Naive thymus-derived CD4-positive, alpha-beta T cell (primary cell): ENCODE data around the gene ZNF609. TPM values are rescaled to one million over a fixed set of nuclear protein-coding genes. Genes with fewer than 3 reads are reported as not detected.

Experiments used
- ATAC-seq: fragments of 150-1000 bp; cut with Tn5 transposase; 2 replicates; pipeline ENCODE4 v1.10.0; 2021; ENCODE audit warnings: mild to moderate bottlenecking, moderate library complexity
- CTCF ChIA-PET: fragments of 350-600 bp; sonication (Branson Sonifier 250); formaldehyde crosslinking; loops from one replicate; lab custom pipeline; 2021; ENCODE audit warnings: antibody characterized with exemption; lab: Charles Lee
- POLR2A ChIA-PET: fragments of 350-600 bp; sonication (Branson Sonifier 250); formaldehyde crosslinking; loops from one replicate; lab custom pipeline; 2021; ENCODE audit warnings: antibody characterized with exemption, inconsistent platforms; lab: Charles Lee
- DNase-seq, 9 donors: peaks; one replicate each; pipeline versions ENCODE4 v3.0.0 to v3.0.0-alpha.2; 2020 to 2022; ENCODE audit warnings: mixed read lengths in 1 of 9
- H3K27ac ChIP-seq: one replicate; pipeline ENCODE4 v1.7.0; 2013; ENCODE audit warnings: mild to moderate bottlenecking, low read depth, low read length, moderate library complexity
- H3K27me3 ChIP-seq, 2 donors: one replicate each; pipeline ENCODE4 v1.7.0; 2013; ENCODE audit warnings: low read length in 2 of 2, mild to moderate bottlenecking in 2 of 2, moderate library complexity in 2 of 2; ENCODE audit not compliant: control insufficient read depth in 2 of 2, insufficient read depth in 2 of 2
- H3K36me3 ChIP-seq, 3 experiments: 1 replicate in 2 of 3; 2 replicates in 1 of 3; pipeline ENCODE4 v1.7.0; 2013; ENCODE audit warnings: low read length in 3 of 3, mild to moderate bottlenecking in 3 of 3, moderate library complexity in 1 of 3; ENCODE audit not compliant: insufficient read depth in 3 of 3, control insufficient read depth in 2 of 3
- H3K4me1 ChIP-seq, 2 donors: one replicate each; pipeline ENCODE4 v1.7.0; 2013; ENCODE audit warnings: low read length in 2 of 2, mild to moderate bottlenecking in 2 of 2, moderate library complexity in 1 of 2; ENCODE audit not compliant: control insufficient read depth in 2 of 2, insufficient read depth in 2 of 2
- H3K4me3 ChIP-seq: 2 replicates; pipeline ENCODE4 v1.7.0; 2013; ENCODE audit warnings: mild to moderate bottlenecking, low read length
- H3K9me3 ChIP-seq, 3 experiments: 1 replicate in 2 of 3; 2 replicates in 1 of 3; pipeline ENCODE4 v1.7.0; 2013; ENCODE audit warnings: low read length in 3 of 3; ENCODE audit not compliant: control insufficient read depth in 2 of 3
- H3K27ac Mint-ChIP-seq, 9 donors: one replicate each; pipeline ENCODE4 v1.8.0; 2020 to 2022; ENCODE audit warnings: mixed read lengths in 9 of 9, mild to moderate bottlenecking in 8 of 9, moderate library complexity in 5 of 9, inconsistent platforms in 2 of 9
- H3K27me3 Mint-ChIP-seq, 5 donors: one replicate each; pipeline ENCODE4 v1.8.0; 2021 to 2022; ENCODE audit warnings: mixed read lengths in 5 of 5, mild to moderate bottlenecking in 1 of 5
- H3K36me3 Mint-ChIP-seq, 5 donors: one replicate each; pipeline ENCODE4 v1.8.0; 2020 to 2022; ENCODE audit warnings: mixed read lengths in 5 of 5, mild to moderate bottlenecking in 3 of 5, inconsistent platforms in 1 of 5
- H3K4me1 Mint-ChIP-seq, 7 donors: one replicate each; pipeline ENCODE4 v1.8.0; 2020 to 2022; ENCODE audit warnings: mixed read lengths in 7 of 7, mild to moderate bottlenecking in 3 of 7, inconsistent platforms in 1 of 7
- H3K4me3 Mint-ChIP-seq, 10 donors: one replicate each; pipeline ENCODE4 v1.8.0; 2020 to 2022; ENCODE audit warnings: mild to moderate bottlenecking in 10 of 10, mixed read lengths in 10 of 10, moderate library complexity in 6 of 10, inconsistent platforms in 2 of 10
- H3K9me3 Mint-ChIP-seq, 11 donors: one replicate each; pipeline ENCODE4 v1.8.0; 2020 to 2022; ENCODE audit warnings: mixed read lengths in 11 of 11, mild to moderate bottlenecking in 4 of 11, inconsistent platforms in 1 of 11, moderate library complexity in 1 of 11
- intact Hi-C, 2 donors: fragments of 100-400 bp; cut with micrococcal nuclease; formaldehyde crosslinking; loops; one replicate each; pipeline ENCODE4 v1.15.1; 2023
- polyA plus RNA-seq, 2 donors: library from polyadenylated mRNA; unstranded; fragments of 300-500 nt; fragmentation: Illumina TruSeq; gene quantifications; one replicate each; pipeline ENCODE4 v1.2.3, GENCODE V29; 2021
- total RNA-seq, 6 experiments: library from RNA in 5 of 6; stranded (reverse) in 5 of 6; gene quantifications; 1 replicate in 5 of 6; 2 replicates in 1 of 6; pipeline ENCODE4 v1.2.3 and lab custom pipeline; 2021 to 2026

Gene ZNF609
- total and polyA plus RNA-seq, 7 experiments from 2014 or later: 10.1 to 89.1 (median 71.9) TPM

DNA sequence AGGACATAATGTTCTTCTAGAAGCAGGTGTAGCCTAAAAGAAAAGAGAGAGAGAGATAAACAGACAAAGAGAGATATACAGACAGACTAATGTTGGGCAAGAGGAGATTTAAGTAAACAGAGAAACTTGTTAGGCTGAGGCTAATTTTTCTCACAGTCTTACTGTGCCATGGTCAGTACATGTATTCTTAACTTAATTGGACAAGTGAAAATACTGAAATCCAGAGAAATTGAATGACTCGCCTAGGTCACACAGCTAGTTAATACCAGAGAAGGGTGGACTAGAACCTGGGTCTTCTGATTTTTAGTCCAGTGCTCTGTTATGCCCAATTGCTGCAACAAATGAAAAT lies 6.7 kb upstream of the ZNF609 start:
- peaks cover 13 to 79% (median 59%) of the 10 kb centered on the region in 7 donors for H3K4me1 Mint-ChIP-seq
- no peak overlapping the region for H3K4me3 ChIP-seq
- POLR2A ChIA-PET: interaction anchor here (1.4 kb wide), 1 partner anchor 23 kb away, joined by 5 read pairs; no protein-coding TSS in a partner anchor
- no peaks in the 10 kb centered on the region for H3K9me3 ChIP-seq
- intact Hi-C loops: no loop called here
- no peak overlapping the region for H3K4me3 Mint-ChIP-seq
- no peaks in the 10 kb centered on the region for H3K27me3 ChIP-seq
- no peak overlapping the region for H3K27ac ChIP-seq
- ATAC-seq (no peak), DNase-seq (no peak)
- H3K9me3 Mint-ChIP-seq: no peaks in the 10 kb centered on the region
- H3K4me1 ChIP-seq: peaks cover 0 to 41% of the 10 kb centered on the region in 2 donors
- peak overlapping the region in 4 of 9 donors; percentile 5 to 84 (median 48) for H3K27ac Mint-ChIP-seq
- CTCF ChIA-PET: interaction anchor here (0.6 kb wide), 1 partner anchor 27 kb away, joined by 6 read pairs; no protein-coding TSS in a partner anchor
- H3K36me3 Mint-ChIP-seq: peaks cover 0 to 16% (median 4%) of the 10 kb centered on the region in 5 donors
- no peaks in the 10 kb centered on the region for H3K27me3 Mint-ChIP-seq
- H3K36me3 ChIP-seq: no peaks in the 10 kb centered on the region

DNA sequence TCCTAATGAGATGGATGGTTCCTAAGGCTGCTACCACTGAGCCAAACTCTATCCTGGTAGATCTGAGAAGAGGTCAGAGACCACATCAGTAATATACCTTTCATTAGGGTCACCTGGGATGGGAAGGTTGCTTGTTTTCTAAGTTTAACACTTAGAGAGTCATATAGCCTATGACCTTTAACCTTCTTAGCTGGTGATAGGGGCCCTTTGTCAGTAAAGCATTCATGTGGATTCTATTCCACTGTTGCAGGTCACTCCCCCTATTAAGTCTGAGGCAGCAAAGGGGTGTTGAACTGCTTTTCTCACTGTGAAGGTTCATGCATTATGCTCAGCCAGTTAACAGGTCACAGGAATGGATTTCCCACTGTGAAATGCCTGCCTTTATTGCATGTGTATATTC lies 6.1 kb upstream of the ZNF609 start:
- H3K4me3 Mint-ChIP-seq: no peak overlapping the region
- no peak overlapping the region for H3K27ac ChIP-seq
- ChIA-PET POLR2A (interaction anchor here (1.0 kb wide), 1 partner anchor 16 kb away, joined by 4 read pairs; no protein-coding TSS in a partner anchor), CTCF (no interaction called here)
- H3K36me3 Mint-ChIP-seq: peaks cover 0 to 15% (median 4%) of the 10 kb centered on the region in 5 donors
- no peak for DNase-seq
- H3K9me3 Mint-ChIP-seq: no peaks in the 10 kb centered on the region
- peak overlapping the region in 4 of 9 donors; percentile 15 to 92 (median 61) for H3K27ac Mint-ChIP-seq
- H3K4me1 Mint-ChIP-seq: peaks cover 16 to 81% (median 61%) of the 10 kb centered on the region in 7 donors
- no peaks in the 10 kb centered on the region for H3K9me3 ChIP-seq
- intact Hi-C loops: no loop called here
- ATAC-seq: no peak
- peaks cover 0 to 45% of the 10 kb centered on the region in 2 donors for H3K4me1 ChIP-seq
- no peaks in the 10 kb centered on the region for H3K27me3 ChIP-seq
- H3K27me3 Mint-ChIP-seq: no peaks in the 10 kb centered on the region
- no peak overlapping the region for H3K4me3 ChIP-seq
- H3K36me3 ChIP-seq: no peaks in the 10 kb centered on the region

DNA sequence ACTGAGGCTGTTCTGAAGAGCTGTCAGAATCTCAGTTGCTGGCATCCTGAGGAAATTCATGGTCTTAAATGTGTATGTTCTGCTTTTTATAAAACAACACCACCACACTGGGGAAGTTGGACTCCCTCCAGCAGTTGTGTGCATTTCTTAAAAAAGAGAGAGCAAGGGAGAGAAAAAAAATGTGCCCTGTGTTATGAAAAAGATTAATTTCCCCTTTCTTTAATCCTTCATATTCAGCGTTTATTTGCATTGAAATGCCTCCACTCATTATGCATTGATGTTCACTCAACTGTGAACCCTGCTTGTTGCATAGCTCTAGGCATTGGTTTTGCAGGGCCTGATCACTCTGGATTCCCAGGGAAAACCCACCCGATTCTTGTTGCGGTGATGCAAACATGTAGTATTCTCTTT lies 4.4 kb upstream of the ZNF609 start:
- Histone ChIP-seq H3K4me3 (no peak overlapping the region), H3K36me3 (no peaks in the 10 kb centered on the region), H3K4me1 (peaks cover 0 to 45% of the 10 kb centered on the region in 2 donors), H3K9me3 (no peaks in the 10 kb centered on the region), H3K27me3 (no peaks in the 10 kb centered on the region), H3K27ac (peak overlapping the region; percentile 50)
- DNase-seq (peak in 3 of 9 donors; percentile 31 to 49 (median 38)), ATAC-seq (no peak)
- intact Hi-C loops: loop anchor here in 1 of 2 donors (1.0 kb wide), 2 partner anchors 12 to 26 kb away; no protein-coding TSS in a partner anchor
- no peaks in the 10 kb centered on the region for H3K9me3 Mint-ChIP-seq
- ChIA-PET CTCF (interaction anchor here (0.5 kb wide), 1 partner anchor 370 kb away, joined by 3 read pairs; the partner anchor contains the start of gene PIF1), POLR2A (interaction anchor here (0.5 to 2.3 kb wide), 7 partner anchors 12 to 456 kb away, joined by 3 to 7 read pairs (median 4); partner anchors contain the start of gene ANKDD1A)
- H3K4me3 Mint-ChIP-seq: peak overlapping the region in 9 of 10 donors; percentile 47 to 81 (median 69)
- H3K27ac Mint-ChIP-seq: peak overlapping the region in 8 of 9 donors; percentile 63 to 96 (median 90)
- peaks cover 0 to 11% (median 0%) of the 10 kb centered on the region in 5 donors for H3K36me3 Mint-ChIP-seq
- H3K4me1 Mint-ChIP-seq: peaks cover 27 to 76% (median 60%) of the 10 kb centered on the region in 7 donors
- no peaks in the 10 kb centered on the region for H3K27me3 Mint-ChIP-seq

DNA sequence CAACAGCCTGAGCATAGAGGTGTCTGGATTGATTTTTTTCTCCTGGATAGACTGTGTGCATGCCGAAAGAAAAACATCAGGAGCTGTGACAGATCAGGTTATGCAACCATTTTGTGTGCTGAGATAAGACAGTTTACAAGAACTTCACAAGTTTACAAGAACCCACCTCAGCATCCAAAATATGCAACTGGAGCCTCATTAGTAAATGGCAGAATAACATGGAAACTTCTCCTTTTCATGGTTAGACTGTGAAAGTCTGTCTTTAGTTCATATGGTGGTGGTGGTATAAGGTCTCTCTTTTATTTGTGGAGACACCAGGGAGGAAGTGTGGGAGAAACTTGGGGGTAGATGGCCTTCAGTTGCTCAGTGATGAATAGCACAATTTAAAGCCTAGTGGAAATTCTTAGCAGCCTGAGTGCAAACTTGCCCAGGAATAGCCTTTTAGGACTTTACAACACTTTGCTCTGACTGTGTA lies 3.7 kb upstream of the ZNF609 start:
- intact Hi-C loops: loop anchor here in 1 of 2 donors (1.0 kb wide), 2 partner anchors 12 to 26 kb away; no protein-coding TSS in a partner anchor
- POLR2A ChIA-PET: interaction anchor here (0.8 to 2.3 kb wide), 4 partner anchors 9 to 171 kb away, joined by 3 to 7 read pairs (median 4); no protein-coding TSS in a partner anchor
- Mint-ChIP-seq H3K27ac (peak overlapping the region in 8 of 9 donors; percentile 63 to 96 (median 90)), H3K27me3 (no peaks in the 10 kb centered on the region), H3K9me3 (no peaks in the 10 kb centered on the region), H3K36me3 (peaks cover 0 to 11% (median 0%) of the 10 kb centered on the region in 5 donors), H3K4me1 (peaks cover 30 to 78% (median 64%) of the 10 kb centered on the region in 7 donors), H3K4me3 (peak overlapping the region in 8 of 10 donors; percentile 12 to 73 (median 62))
- Histone ChIP-seq H3K4me1 (peaks cover 2 to 45% of the 10 kb centered on the region in 2 donors), H3K36me3 (no peaks in the 10 kb centered on the region), H3K27ac (peak overlapping the region; percentile 50), H3K27me3 (no peaks in the 10 kb centered on the region), H3K9me3 (no peaks in the 10 kb centered on the region), H3K4me3 (no peak overlapping the region)
- ATAC-seq: no peak
- DNase-seq: no peak
- CTCF ChIA-PET: interaction anchor here (0.9 kb wide), 1 partner anchor 13 kb away, joined by 3 read pairs; no protein-coding TSS in a partner anchor

DNA sequence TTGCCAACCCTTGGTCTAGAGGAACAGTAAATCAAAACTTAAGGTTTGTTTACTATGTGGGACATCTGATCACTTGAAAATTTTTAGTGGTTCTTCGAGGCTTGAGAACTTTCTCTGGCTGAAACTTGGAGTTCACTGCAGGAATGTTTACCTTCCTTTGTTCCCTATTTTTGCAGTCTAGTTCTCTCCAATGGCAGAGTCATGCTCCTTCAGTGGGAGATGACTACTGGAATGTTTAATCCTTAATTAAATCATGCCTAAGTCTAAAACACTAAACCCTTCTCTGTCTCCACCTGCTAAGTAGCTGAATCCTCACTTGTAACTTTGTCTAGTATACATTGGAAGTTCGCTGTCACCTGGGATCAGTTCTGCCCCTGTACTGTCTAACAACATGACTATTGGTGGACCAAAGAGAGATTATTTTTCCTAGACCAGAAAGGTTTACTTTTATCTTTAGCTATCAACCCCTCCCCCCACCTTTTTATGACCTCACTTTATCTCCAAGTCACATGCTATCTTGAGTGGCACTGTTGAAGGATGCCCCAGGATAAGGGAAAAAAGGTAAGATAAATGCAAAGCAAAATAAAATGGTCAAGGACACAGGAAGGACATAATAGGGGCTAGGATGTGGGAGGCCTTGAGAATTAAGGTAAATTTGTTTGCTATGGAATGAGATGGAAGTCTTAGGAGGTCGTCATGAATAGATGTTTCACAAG lies 1.2 kb upstream of the ZNF609 start:
- no peak for DNase-seq
- Mint-ChIP-seq H3K36me3 (peaks cover 0 to 11% (median 0%) of the 10 kb centered on the region in 5 donors), H3K27me3 (no peaks in the 10 kb centered on the region), H3K4me1 (peaks cover 53 to 89% (median 81%) of the 10 kb centered on the region in 7 donors), H3K4me3 (peak overlapping the region; percentile 84 to 96 (median 90)), H3K9me3 (no peaks in the 10 kb centered on the region), H3K27ac (peak overlapping the region; percentile 62 to 92 (median 90))
- POLR2A ChIA-PET: interaction anchor here (0.6 to 1.8 kb wide), 8 partner anchors 9 to 530 kb away, joined by 3 to 12 read pairs (median 4); no protein-coding TSS in a partner anchor
- no peak for ATAC-seq
- Histone ChIP-seq H3K27ac (peak overlapping the region; percentile 70), H3K9me3 (no peaks in the 10 kb centered on the region), H3K27me3 (no peaks in the 10 kb centered on the region), H3K4me3 (no peak overlapping the region), H3K36me3 (no peaks in the 10 kb centered on the region), H3K4me1 (peaks cover 22 to 62% of the 10 kb centered on the region in 2 donors)
- intact Hi-C loops: loop anchor here in 1 of 2 donors (2.0 kb wide), 1 partner anchor 14 kb away; no protein-coding TSS in a partner anchor
- CTCF ChIA-PET: interaction anchor here (0.7 to 1.9 kb wide), 4 partner anchors 32 to 228 kb away, joined by 3 to 6 read pairs (median 4); no protein-coding TSS in a partner anchor
